Measurements from ENCODE around the gene PKD2L1. TPM values are rescaled to one million over a fixed set of nuclear protein-coding genes. Genes with fewer than 3 reads are reported as not detected.

Gene PKD2L1
- total and polyA plus RNA-seq, 10 of the 15 experiments (the other 5 are each of a cell fraction or from before 2014, with no cell fraction given): 0.05 to 0.17 (median 0.08) TPM; not detected in 6

DNA sequence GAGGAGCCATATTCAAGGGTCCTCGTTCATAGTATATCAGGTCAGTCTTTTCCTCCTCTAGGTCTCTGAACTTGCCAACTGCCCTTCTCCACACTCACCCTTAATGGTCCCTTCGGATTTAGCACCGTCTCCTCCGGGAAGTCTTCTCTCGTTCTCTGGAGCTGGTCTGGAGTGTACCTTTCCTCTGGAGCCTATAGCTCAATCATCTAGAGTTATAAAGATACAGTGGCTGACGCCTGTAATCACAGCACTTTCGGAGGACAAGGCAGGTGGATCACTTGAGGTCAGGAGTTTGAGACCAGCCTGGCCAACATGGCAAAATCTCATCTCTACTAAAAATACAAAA, 12.6 kb upstream of the PKD2L1 start:
- no peak for ATAC-seq
- Histone ChIP-seq H3K27ac (ENCODE audit: control insufficient read depth, insufficient read depth) (no peak overlapping the region), H4K20me1 (ENCODE audit: control insufficient read depth, insufficient read depth) (no peaks in the 10 kb centered on the region), H3K4me2 (ENCODE audit: control insufficient read depth, insufficient read depth) (no peak overlapping the region), H3K27me3 (replicated peaks in 1 of 2; ENCODE audit: control insufficient read depth in 2 of 2, insufficient read depth in 2 of 2, low read length in 1 of 2) (no peaks in the 10 kb centered on the region), H3K9ac (ENCODE audit: control insufficient read depth, insufficient read depth, low read length) (no peak overlapping the region), H3K79me2 (ENCODE audit: control insufficient read depth, insufficient read depth, low read length) (peaks cover 16% of the 10 kb centered on the region), H2AFZ (ENCODE audit: control insufficient read depth, low read depth, low read length) (no peak overlapping the region), H3K4me1 (ENCODE audit: control insufficient read depth, insufficient read depth, low read length) (peaks cover 22% of the 10 kb centered on the region), H3K4me3 (no peak overlapping the region), H3K9me3 (replicated peaks; ENCODE audit: control insufficient read depth, insufficient read depth, low read length) (no peaks in the 10 kb centered on the region), H3K36me3 (ENCODE audit: control insufficient read depth in 2 of 2, insufficient read depth in 2 of 2, low read length in 1 of 2) (no peaks in the 10 kb centered on the region)
- in situ Hi-C loops (cut with MboI): loop anchor here (5.0 kb wide), 2 partner anchors 90 to 165 kb away; no protein-coding TSS in a partner anchor
- 76% methylated on average over 7 of the region's 7 CpGs for WGBS (ENCODE audit: insufficient coverage, insufficient replicate concordance, low lambda C conversion rate, missing lambda C conversion rate)
- ChIA-PET RAD21 (ENCODE audit: unreplicated experiment) (interaction anchor here (1.0 to 18.1 kb wide), 8 partner anchors 9 to 176 kb away, joined by 3 to 214 read pairs (median 4); no protein-coding TSS in a partner anchor), SMC1A (ENCODE audit: uncharacterized antibody, unreplicated experiment) (interaction anchor here (0.5 to 17.4 kb wide), 10 partner anchors 9 to 166 kb away, joined by 3 to 277 read pairs (median 6); no protein-coding TSS in a partner anchor), CTCF (interaction anchor here (0.7 to 14.9 kb wide), 16 partner anchors 8 to 676 kb away, joined by 3 to 312 read pairs (median 4); partner anchors contain the start of gene PKD2L1), POLR2A (interaction anchor here (1.1 kb wide), 1 partner anchor 138 kb away, joined by 3 read pairs; no protein-coding TSS in a partner anchor)
- TF ChIP-seq, protein P1, sequence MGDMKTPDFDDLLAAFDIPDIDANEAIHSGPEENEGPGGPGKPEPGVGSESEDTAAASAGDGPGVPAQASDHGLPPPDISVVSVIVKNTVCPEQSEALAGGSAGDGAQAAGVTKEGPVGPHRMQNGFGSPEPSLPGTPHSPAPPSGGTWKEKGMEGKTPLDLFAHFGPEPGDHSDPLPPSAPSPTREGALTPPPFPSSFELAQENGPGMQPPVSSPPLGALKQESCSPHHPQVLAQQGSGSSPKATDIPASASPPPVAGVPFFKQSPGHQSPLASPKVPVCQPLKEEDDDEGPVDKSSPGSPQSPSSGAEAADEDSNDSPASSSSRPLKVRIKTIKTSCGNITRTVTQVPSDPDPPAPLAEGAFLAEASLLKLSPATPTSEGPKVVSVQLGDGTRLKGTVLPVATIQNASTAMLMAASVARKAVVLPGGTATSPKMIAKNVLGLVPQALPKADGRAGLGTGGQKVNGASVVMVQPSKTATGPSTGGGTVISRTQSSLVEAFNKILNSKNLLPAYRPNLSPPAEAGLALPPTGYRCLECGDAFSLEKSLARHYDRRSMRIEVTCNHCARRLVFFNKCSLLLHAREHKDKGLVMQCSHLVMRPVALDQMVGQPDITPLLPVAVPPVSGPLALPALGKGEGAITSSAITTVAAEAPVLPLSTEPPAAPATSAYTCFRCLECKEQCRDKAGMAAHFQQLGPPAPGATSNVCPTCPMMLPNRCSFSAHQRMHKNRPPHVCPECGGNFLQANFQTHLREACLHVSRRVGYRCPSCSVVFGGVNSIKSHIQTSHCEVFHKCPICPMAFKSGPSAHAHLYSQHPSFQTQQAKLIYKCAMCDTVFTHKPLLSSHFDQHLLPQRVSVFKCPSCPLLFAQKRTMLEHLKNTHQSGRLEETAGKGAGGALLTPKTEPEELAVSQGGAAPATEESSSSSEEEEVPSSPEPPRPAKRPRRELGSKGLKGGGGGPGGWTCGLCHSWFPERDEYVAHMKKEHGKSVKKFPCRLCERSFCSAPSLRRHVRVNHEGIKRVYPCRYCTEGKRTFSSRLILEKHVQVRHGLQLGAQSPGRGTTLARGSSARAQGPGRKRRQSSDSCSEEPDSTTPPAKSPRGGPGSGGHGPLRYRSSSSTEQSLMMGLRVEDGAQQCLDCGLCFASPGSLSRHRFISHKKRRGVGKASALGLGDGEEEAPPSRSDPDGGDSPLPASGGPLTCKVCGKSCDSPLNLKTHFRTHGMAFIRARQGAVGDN (IDR thresholded peaks at IDR 0.05): no peak
- intact Hi-C loops (cut with micrococcal nuclease; ENCODE audit: unreplicated experiment): no loop called here
- no TSS peak for BruUV-seq (replicated peaks)
- no peak for DNase-seq (ENCODE audit: low read depth, low spot score)
- FAIRE-seq: no peak
